Type B pancreatic cell (in vitro differentiated cells): ENCODE results near the gene PGM2L1. TPM values are rescaled to one million over a fixed set of nuclear protein-coding genes. Genes with fewer than 3 reads are reported as not detected.
A peak's percentile ranks its signal among the peaks of the same experiment; 100 is the strongest.
"Not testable (repeated sequence)": the region's sequence is repeated elsewhere in the genome, so short reads cannot be mapped to it uniquely, and the experiment has no call there.

Source experiments
- DNase-seq: peaks from one replicate; pipeline ENCODE4 v3.0.0; 2021; ENCODE audit warnings: mixed read lengths; ENCODE audit not compliant: unreplicated experiment; ENCODE audit errors: extremely low spot score
- H3K27ac Mint-ChIP-seq: 2 replicates; pipeline ENCODE4 v1.8.0; 2021; ENCODE audit warnings: mild to moderate bottlenecking, mixed read lengths
- H3K27me3 Mint-ChIP-seq: 2 replicates; pipeline ENCODE4 v1.8.0; 2021; ENCODE audit warnings: mixed read lengths
- H3K36me3 Mint-ChIP-seq: 2 replicates; pipeline ENCODE4 v1.8.0; 2021; ENCODE audit warnings: mixed read lengths
- H3K4me1 Mint-ChIP-seq: one replicate; pipeline ENCODE4 v1.8.0; 2021; ENCODE audit warnings: mixed read lengths; ENCODE audit not compliant: unreplicated experiment
- H3K4me3 Mint-ChIP-seq: 2 replicates; pipeline ENCODE4 v1.8.0; 2021; ENCODE audit warnings: mild to moderate bottlenecking, mixed read lengths
- H3K9me3 Mint-ChIP-seq: 2 replicates; pipeline ENCODE4 v1.8.0; 2021; ENCODE audit warnings: mixed read lengths
- total RNA-seq: library from RNA; stranded (reverse); gene quantifications from 2 replicates; pipeline ENCODE4 v1.2.1, GENCODE V29; 2021; ENCODE audit warnings: low replicate concordance
- TF ChIP-seq, protein P1 (sequence below): fragments of 200-600 bp; sonication (generic); conservative IDR thresholded peaks from 2 replicates; pipeline ENCODE4 v1.5.0; 2021; ENCODE audit warnings: antibody characterized with exemption, mild to moderate bottlenecking

Gene PGM2L1
- total RNA-seq, 1 donor from 2014 or later, result 10.3 TPM

DNA sequence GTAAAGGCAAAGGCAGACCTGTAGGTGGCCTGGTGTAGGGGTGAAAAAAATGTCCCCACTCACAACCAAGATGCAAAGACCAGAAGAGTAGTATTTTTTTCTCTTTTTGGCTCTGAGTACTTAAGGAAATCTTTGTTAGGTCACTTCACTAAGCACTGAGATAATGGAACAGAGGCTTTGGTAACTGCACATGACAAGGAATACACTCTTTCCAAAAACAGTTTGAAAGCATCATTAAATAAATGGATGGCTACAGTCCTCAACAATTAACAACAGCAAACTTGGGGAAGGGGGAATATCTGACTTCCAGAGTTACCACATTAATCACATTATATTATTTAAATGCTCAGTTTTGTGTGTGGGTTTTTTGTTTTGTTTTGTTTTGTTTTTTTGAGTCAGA lies 26.9 kb upstream of the PGM2L1 start:
- no peak overlapping the region for H3K4me3 Mint-ChIP-seq
- H3K36me3 Mint-ChIP-seq, result peaks cover 4% of the 10 kb centered on the region
- TF ChIP-seq, protein P1, sequence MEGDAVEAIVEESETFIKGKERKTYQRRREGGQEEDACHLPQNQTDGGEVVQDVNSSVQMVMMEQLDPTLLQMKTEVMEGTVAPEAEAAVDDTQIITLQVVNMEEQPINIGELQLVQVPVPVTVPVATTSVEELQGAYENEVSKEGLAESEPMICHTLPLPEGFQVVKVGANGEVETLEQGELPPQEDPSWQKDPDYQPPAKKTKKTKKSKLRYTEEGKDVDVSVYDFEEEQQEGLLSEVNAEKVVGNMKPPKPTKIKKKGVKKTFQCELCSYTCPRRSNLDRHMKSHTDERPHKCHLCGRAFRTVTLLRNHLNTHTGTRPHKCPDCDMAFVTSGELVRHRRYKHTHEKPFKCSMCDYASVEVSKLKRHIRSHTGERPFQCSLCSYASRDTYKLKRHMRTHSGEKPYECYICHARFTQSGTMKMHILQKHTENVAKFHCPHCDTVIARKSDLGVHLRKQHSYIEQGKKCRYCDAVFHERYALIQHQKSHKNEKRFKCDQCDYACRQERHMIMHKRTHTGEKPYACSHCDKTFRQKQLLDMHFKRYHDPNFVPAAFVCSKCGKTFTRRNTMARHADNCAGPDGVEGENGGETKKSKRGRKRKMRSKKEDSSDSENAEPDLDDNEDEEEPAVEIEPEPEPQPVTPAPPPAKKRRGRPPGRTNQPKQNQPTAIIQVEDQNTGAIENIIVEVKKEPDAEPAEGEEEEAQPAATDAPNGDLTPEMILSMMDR, result no peak
- H3K9me3 Mint-ChIP-seq, result no peaks in the 10 kb centered on the region
- no peaks in the 10 kb centered on the region for H3K4me1 Mint-ChIP-seq
- no peaks in the 10 kb centered on the region for H3K27me3 Mint-ChIP-seq
- no peak for DNase-seq
- H3K27ac Mint-ChIP-seq, result no peak overlapping the region

DNA sequence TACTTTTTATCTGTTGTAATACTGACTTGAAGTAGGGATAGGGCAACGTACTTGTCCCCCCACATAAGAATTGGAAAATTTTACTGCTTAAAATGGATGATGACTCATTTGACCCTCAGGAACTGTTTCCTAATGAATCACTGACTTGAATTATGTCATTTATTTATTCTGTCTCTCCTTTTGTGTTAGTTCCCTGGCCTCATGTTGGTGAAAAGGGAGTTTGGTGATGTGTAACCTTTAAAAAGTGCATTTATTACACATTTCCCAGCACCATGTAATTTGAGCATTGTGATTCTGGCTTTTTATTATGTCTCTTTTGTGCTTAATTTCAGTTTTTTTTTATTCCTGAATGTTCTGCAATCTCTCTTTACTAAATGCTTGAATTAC lies 20.3 kb upstream of the PGM2L1 start:
- H3K4me3 Mint-ChIP-seq, result no peak overlapping the region
- H3K27ac Mint-ChIP-seq, result no peak overlapping the region
- no peaks in the 10 kb centered on the region for H3K27me3 Mint-ChIP-seq
- H3K9me3 Mint-ChIP-seq, result no peaks in the 10 kb centered on the region
- peaks cover 4% of the 10 kb centered on the region for H3K36me3 Mint-ChIP-seq
- H3K4me1 Mint-ChIP-seq, result peaks cover 12% of the 10 kb centered on the region
- DNase-seq, result no peak
- TF ChIP-seq, protein P1, result no peak

DNA sequence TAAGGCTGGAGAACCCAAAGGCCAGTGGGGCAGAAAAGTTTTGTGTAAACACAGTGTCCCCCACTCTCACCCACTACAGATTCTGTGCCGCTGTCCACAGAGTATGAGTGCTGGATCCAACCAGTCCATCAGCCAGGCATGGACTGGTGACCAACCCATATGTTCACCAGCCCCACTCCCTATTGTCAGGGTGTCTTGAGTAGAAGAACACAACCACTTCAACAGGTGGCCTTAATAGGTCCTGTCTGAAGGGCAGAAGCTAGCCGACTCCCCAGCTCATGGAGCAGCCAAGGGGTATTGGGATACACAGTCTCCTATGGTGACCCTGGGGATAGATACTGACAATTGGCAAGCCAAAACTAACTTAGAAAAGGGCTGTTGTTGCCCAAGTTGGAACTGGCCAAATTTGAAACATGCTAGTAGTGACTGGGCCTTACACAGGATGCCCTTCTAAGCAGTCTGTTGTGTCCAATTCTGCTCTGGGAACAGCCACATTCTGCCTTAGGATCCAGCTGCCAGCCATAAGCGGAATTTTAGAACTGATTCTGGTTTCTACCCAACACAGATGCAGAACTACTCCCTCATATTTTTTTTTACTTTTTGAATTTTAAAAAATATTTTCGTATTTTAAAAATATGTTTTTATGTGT lies 19.8 kb upstream of the PGM2L1 start:
- no peaks in the 10 kb centered on the region for H3K27me3 Mint-ChIP-seq
- H3K4me1 Mint-ChIP-seq, result peaks cover 12% of the 10 kb centered on the region
- no peak for DNase-seq
- H3K36me3 Mint-ChIP-seq, result peaks cover 1% of the 10 kb centered on the region
- TF ChIP-seq, protein P1, result no peak
- H3K4me3 Mint-ChIP-seq, result no peak overlapping the region
- peak overlapping the region; percentile 55 for H3K27ac Mint-ChIP-seq
- no peaks in the 10 kb centered on the region for H3K9me3 Mint-ChIP-seq

DNA sequence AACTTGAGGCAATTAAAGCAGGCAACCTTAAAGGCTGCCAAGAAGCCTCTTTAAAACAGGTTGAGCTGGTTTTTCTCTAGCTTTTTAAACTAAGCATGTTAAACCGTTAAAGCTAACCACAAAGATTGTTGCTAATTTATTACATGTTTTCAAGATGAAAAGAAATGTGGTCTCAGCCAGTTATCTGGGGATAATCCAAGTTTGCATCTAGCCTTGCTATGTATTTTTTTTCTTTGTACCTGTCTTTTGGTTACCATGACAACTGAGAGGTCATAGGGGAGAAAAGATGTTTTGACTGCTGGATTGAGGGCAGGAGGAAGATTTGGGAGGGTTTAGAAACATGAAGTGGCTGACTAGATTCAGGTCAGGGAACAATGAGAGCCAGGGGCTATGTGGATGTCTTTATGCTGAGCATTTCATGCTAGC lies 19.2 kb upstream of the PGM2L1 start:
- no peaks in the 10 kb centered on the region for H3K9me3 Mint-ChIP-seq
- no peak for DNase-seq
- H3K27me3 Mint-ChIP-seq, result no peaks in the 10 kb centered on the region
- H3K27ac Mint-ChIP-seq, result peak overlapping the region; percentile 55
- H3K36me3 Mint-ChIP-seq, result no peaks in the 10 kb centered on the region
- TF ChIP-seq, protein P1, result no peak
- peak overlapping the region; percentile 15 for H3K4me3 Mint-ChIP-seq
- H3K4me1 Mint-ChIP-seq, result peaks cover 12% of the 10 kb centered on the region

DNA sequence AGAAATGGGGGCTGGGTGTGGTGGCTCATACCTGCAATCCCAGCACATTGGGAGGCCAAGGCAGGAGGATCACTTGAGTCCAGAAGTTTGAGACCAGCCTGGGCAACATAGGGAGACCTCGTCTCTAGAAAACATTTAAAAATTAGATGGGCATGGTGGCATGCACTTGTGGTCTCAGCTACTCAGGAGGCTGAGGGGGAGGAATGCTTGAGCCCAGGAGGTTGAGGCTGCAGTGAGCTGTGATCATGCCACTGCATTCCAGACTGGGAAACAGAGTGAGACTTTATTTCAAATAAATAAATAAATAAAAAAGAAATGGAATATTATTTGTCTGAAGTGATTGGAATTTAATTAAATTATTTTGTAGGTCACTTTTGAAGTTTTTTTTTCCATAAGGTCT lies 18.7 kb upstream of the PGM2L1 start:
- not testable (repeated sequence) for H3K27ac Mint-ChIP-seq

DNA sequence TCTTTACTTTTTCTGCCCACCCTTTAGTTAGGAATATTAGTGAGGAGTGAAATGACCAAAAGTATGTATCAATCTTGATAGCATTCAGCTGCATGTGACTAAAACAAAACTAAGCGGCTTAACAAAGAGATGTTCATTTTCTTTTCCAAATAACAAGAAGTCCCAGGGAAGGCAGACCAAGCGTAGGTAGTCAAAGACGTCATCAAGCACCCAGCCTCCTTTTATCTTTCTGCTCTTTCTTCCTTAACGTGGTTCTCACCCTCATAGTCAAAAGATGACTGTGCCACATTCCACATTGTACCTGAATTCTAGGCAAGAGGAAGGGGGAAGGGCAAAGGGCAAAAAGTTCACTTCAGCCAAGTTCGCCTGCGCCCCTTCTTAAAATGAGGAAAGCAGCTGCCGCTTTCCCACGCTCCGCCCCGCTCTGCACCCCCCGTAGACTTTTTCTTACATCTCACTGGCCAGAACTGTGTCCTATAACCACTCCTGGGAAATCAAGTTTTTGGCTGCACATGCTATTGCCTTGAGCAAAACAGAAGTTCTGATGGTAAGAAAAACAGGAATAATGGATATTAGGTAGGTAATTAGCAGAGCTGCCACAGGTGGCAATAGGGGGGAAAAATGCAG lies 14.6 kb upstream of the PGM2L1 start:
- Mint-ChIP-seq H3K4me3 (no peak overlapping the region), H3K27me3 (no peaks in the 10 kb centered on the region), H3K9me3 (no peaks in the 10 kb centered on the region), H3K36me3 (no peaks in the 10 kb centered on the region), H3K4me1 (peaks cover 8% of the 10 kb centered on the region), H3K27ac (no peak overlapping the region)
- TF ChIP-seq, protein P1, result no peak
- DNase-seq, result no peak

More for the DNA sequence above, 18.7 kb upstream of the PGM2L1 start:
- H3K36me3 Mint-ChIP-seq, DNase-seq, H3K27me3 Mint-ChIP-seq, H3K4me3 Mint-ChIP-seq, H3K9me3 Mint-ChIP-seq: not testable (repeated sequence)
- peaks cover 12% of the 10 kb centered on the region for H3K4me1 Mint-ChIP-seq
